Progenitor cell of endocrine pancreas (in vitro differentiated cells): Measurements from ENCODE around the gene SEMA3C. TPM values are rescaled to one million over a fixed set of nuclear protein-coding genes. Genes with fewer than 3 reads are reported as not detected.

Experiments used
- DNase-seq: peaks from one replicate; pipeline ENCODE4 v3.0.0; 2021; ENCODE audit warnings: low spot score; ENCODE audit not compliant: unreplicated experiment
- H3K27ac Mint-ChIP-seq: 2 replicates; pipeline ENCODE4 v1.8.0; 2021; ENCODE audit warnings: mild to moderate bottlenecking, moderate library complexity, mixed read lengths
- H3K27me3 Mint-ChIP-seq: 2 replicates; pipeline ENCODE4 v1.8.0; 2021; ENCODE audit warnings: mixed read lengths
- H3K36me3 Mint-ChIP-seq: 2 replicates; pipeline ENCODE4 v1.8.0; 2022; ENCODE audit warnings: mixed read lengths; ENCODE audit not compliant: insufficient read depth
- H3K4me1 Mint-ChIP-seq: 2 replicates; pipeline ENCODE4 v1.8.0; 2021; ENCODE audit warnings: low read depth, mixed read lengths
- H3K4me3 Mint-ChIP-seq: 2 replicates; pipeline ENCODE4 v1.8.0; 2021; ENCODE audit warnings: low read depth, mild to moderate bottlenecking, moderate library complexity, mixed read lengths
- H3K9me3 Mint-ChIP-seq: 2 replicates; pipeline ENCODE4 v1.8.0; 2021; ENCODE audit warnings: low read depth, mixed read lengths
- total RNA-seq: library from RNA; stranded (reverse); gene quantifications from 2 replicates; pipeline ENCODE4 v1.2.1, GENCODE V29; 2021
- TF ChIP-seq, protein P1 (sequence below): fragments of 200-600 bp; sonication (generic); IDR thresholded peaks from one replicate; pipeline ENCODE4 v1.5.0; 2021; ENCODE audit warnings: antibody characterized with exemption, mild to moderate bottlenecking; ENCODE audit not compliant: unreplicated experiment

The SEMA3C gene
- total RNA-seq, 1 donor from 2014 or later: 136 TPM

DNA sequence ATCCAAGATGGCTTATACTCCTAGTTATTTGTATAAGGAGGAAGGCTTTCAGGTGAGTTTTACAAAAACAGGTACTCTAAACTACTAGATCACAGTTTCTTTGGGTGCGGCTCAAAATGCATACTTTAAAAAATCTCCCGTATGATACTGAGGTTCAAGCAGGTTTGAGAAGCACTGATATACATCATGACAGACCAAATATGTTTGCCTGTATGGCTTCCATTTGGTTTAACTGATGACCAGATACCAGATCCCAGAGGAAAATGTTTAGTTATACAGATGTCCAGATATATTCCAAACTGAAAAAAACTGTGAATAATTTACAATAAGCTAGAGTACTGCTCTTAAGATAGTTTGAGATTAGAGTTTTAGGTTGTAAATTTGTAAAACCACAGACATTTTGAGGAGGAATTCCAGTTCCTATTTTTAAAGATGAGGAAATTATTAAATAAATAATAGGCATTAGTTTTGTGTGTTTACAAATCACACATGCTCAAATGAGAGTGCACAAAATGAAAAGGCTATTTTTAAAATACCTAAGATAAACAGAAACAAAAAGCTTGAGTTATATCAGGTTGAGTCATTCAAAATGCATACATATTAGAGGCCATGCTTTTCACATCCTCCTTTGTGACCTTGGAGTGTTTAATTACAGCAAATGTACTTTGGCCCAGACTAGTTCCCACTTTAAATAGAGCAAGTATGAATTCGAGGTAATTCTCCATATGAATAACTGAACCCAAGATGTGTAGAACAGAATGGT is 60.5 kb downstream of the SEMA3C start:
- Mint-ChIP-seq H3K4me1 (peaks cover 32% of the 10 kb centered on the region), H3K36me3 (peaks cover 20% of the 10 kb centered on the region), H3K27ac (no peak overlapping the region), H3K27me3 (no peaks in the 10 kb centered on the region), H3K4me3 (no peak overlapping the region), H3K9me3 (peaks cover 14% of the 10 kb centered on the region)
- TF ChIP-seq, protein P1, sequence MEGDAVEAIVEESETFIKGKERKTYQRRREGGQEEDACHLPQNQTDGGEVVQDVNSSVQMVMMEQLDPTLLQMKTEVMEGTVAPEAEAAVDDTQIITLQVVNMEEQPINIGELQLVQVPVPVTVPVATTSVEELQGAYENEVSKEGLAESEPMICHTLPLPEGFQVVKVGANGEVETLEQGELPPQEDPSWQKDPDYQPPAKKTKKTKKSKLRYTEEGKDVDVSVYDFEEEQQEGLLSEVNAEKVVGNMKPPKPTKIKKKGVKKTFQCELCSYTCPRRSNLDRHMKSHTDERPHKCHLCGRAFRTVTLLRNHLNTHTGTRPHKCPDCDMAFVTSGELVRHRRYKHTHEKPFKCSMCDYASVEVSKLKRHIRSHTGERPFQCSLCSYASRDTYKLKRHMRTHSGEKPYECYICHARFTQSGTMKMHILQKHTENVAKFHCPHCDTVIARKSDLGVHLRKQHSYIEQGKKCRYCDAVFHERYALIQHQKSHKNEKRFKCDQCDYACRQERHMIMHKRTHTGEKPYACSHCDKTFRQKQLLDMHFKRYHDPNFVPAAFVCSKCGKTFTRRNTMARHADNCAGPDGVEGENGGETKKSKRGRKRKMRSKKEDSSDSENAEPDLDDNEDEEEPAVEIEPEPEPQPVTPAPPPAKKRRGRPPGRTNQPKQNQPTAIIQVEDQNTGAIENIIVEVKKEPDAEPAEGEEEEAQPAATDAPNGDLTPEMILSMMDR: no peak
- no peak for DNase-seq

DNA sequence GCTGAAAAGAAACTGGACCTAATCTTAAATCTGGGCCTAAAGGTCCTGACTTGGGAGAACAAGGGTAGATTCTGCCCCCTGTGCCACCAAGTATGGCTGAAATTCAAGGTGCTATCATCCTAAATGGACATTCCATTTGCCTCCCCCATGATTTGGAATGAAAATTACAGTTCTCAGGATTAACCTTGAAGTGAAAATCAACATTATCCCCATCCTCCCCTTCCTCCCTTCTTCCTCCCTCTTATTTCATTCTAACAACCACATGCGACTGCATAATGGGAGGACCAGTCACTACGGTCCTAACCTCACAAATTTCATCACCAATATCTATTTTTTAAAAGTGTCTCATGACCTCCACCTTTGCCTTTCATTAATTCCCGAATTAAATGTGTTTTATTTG is 62.1 kb downstream of the SEMA3C start:
- H3K4me3 Mint-ChIP-seq: no peak overlapping the region
- no peak overlapping the region for H3K27ac Mint-ChIP-seq
- TF ChIP-seq, protein P1: no peak

GRCh38 chr7:80851896-80852476 is 66.9 kb downstream of the SEMA3C start:
- Mint-ChIP-seq H3K4me1 (peaks cover 9% of the 10 kb centered on the region), H3K9me3 (peaks cover 5% of the 10 kb centered on the region), H3K27ac (no peak overlapping the region), H3K4me3 (no peak overlapping the region), H3K36me3 (peaks cover 14% of the 10 kb centered on the region), H3K27me3 (no peaks in the 10 kb centered on the region)
- DNase-seq: no peak
- TF ChIP-seq, protein P1: no peak

More for the DNA sequence above, 62.1 kb downstream of the SEMA3C start:
- H3K4me1 Mint-ChIP-seq: peaks cover 34% of the 10 kb centered on the region
- peaks cover 13% of the 10 kb centered on the region for H3K36me3 Mint-ChIP-seq
- H3K27me3 Mint-ChIP-seq: no peaks in the 10 kb centered on the region
- peaks cover 8% of the 10 kb centered on the region for H3K9me3 Mint-ChIP-seq
- DNase-seq: no peak

- H3K4me3 Mint-ChIP-seq: no peak overlapping the region
- no peaks in the 10 kb centered on the region for H3K27me3 Mint-ChIP-seq
- H3K9me3 Mint-ChIP-seq: peaks cover 5% of the 10 kb centered on the region
- no peak for DNase-seq
- H3K4me1 Mint-ChIP-seq: peaks cover 12% of the 10 kb centered on the region
- TF ChIP-seq, protein P1: no peak
- H3K36me3 Mint-ChIP-seq: peaks cover 27% of the 10 kb centered on the region
- H3K27ac Mint-ChIP-seq: no peak overlapping the region
Measured at GRCh38 chr7:80848841-80849240, 70.0 kb downstream of the SEMA3C start.

DNA sequence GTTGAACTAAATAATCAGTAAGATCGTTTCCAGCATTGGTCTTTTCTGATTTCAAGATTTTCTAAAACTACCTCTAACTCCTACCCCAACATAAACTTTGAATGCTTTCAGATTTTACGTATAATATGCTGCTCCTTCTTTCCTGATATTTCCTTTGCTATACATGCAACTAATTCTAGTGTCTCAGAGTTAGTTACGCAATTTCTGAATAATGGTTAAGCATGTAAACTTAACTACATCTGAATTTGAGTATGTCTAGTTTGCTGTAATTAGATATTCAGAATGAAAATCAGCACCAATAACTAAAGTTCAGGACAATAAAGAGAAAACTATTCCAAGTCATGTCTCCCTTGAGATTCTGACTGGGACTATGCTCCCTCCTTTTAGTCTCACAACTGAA is 71.0 kb downstream of the SEMA3C start:
- Mint-ChIP-seq H3K9me3 (peaks cover under 1% of the 10 kb centered on the region), H3K4me1 (peaks cover 16% of the 10 kb centered on the region), H3K36me3 (peaks cover 21% of the 10 kb centered on the region), H3K4me3 (no peak overlapping the region), H3K27me3 (no peaks in the 10 kb centered on the region), H3K27ac (no peak overlapping the region)
- no peak for DNase-seq
- TF ChIP-seq, protein P1: no peak
